ENCODE results near the gene MED16. TPM values are rescaled to one million over a fixed set of nuclear protein-coding genes. Genes with fewer than 3 reads are reported as not detected.
A peak's percentile ranks its signal among the peaks of the same experiment; 100 is the strongest.

Gene MED16
- total and polyA plus RNA-seq, 2 of the 13 experiments (the other 11 are each of a cell fraction or from before 2014, with no cell fraction given), result 13.3 to 14.8 TPM

GRCh38 chr19:917323-918151 is 24.6 kb upstream of the MED16 start, which contains the start of gene KISS1R (continued):
- TF ChIP-seq NONO (IDR thresholded peaks at IDR 0.05) (no peak), NONO (CRISPR knock-in tag; conservative IDR thresholded peaks at IDR 0.05) (peak; percentile 62; the same call in 1 of the 2 replicates), ESRRA (CRISPR knock-in tag; IDR thresholded peaks at IDR 0.05; ENCODE audit: low read depth) (no peak), HNF1A (IDR thresholded peaks at IDR 0.05; ENCODE audit: low read depth) (no peak), HNF1A (CRISPR knock-in tag; IDR thresholded peaks at IDR 0.05; ENCODE audit: borderline replicate concordance) (no peak; the same call in 1 of the 2 replicates), ZNF576 (CRISPR knock-in tag; IDR thresholded peaks at IDR 0.05) (no peak), SALL1 (CRISPR knock-in tag; IDR thresholded peaks at IDR 0.05) (no peak; the same call in 1 of the 2 replicates), ETV6 (CRISPR knock-in tag; conservative IDR thresholded peaks at IDR 0.05) (no peak; the same call in 1 of the 2 replicates), STAT6 (CRISPR knock-in tag; IDR thresholded peaks at IDR 0.05; ENCODE audit: borderline replicate concordance) (peak; percentile 51; the same call in 1 of the 2 replicates), EZH2 (conservative IDR thresholded peaks at IDR 0.05; ENCODE audit: low read depth, low read length) (no peak), ZNF713 (CRISPR knock-in tag; IDR thresholded peaks at IDR 0.05) (peak; percentile 96), PLRG1 (conservative IDR thresholded peaks at IDR 0.05) (no peak), NFYC (CRISPR knock-in tag; IDR thresholded peaks at IDR 0.05) (no peak), CENPX (CRISPR knock-in tag; IDR thresholded peaks at IDR 0.05) (no peak), ATF7-NPFF (CRISPR knock-in tag; IDR thresholded peaks at IDR 0.05; ENCODE audit: low read depth) (peak; percentile 47; the same call in 1 of the 2 replicates), PITX1 (CRISPR knock-in tag; IDR thresholded peaks at IDR 0.05) (peak; percentile 34; the same call in 1 of the 2 replicates), ZFP37 (CRISPR knock-in tag; IDR thresholded peaks at IDR 0.05; ENCODE audit: borderline replicate concordance) (no peak), MEIS2 (CRISPR knock-in tag; IDR thresholded peaks at IDR 0.05) (no peak), RXRA (CRISPR knock-in tag; IDR thresholded peaks at IDR 0.05) (peak; percentile 63; the same call in 1 of the 2 replicates), SOX13 (IDR thresholded peaks at IDR 0.05) (no peak), SOX13 (CRISPR knock-in tag; conservative IDR thresholded peaks at IDR 0.05 in 1 of 2, IDR thresholded peaks at IDR 0.05 in 1 of 2) (peak in 1 of 2 experiments; percentile 36; a peak in 1 of 4 replicates), ZNF180 (CRISPR knock-in tag; IDR thresholded peaks at IDR 0.05; ENCODE audit: borderline replicate concordance, low read depth) (0 out of 2 replicates have a peak, but pooled peaks have one; percentile 28)
